Measurements from ENCODE around the gene MYO15A.
A peak's percentile ranks its signal among the peaks of the same experiment; 100 is the strongest.

The MYO15A gene

GRCh38 chr17:18159551-18160120 is 51.1 kb downstream of the MYO15A start:
- DNase-seq = no peak

- DNase-seq = no peak
Measured at GRCh38 chr17:18160128-18160856, 51.7 kb downstream of the MYO15A start.

DNA sequence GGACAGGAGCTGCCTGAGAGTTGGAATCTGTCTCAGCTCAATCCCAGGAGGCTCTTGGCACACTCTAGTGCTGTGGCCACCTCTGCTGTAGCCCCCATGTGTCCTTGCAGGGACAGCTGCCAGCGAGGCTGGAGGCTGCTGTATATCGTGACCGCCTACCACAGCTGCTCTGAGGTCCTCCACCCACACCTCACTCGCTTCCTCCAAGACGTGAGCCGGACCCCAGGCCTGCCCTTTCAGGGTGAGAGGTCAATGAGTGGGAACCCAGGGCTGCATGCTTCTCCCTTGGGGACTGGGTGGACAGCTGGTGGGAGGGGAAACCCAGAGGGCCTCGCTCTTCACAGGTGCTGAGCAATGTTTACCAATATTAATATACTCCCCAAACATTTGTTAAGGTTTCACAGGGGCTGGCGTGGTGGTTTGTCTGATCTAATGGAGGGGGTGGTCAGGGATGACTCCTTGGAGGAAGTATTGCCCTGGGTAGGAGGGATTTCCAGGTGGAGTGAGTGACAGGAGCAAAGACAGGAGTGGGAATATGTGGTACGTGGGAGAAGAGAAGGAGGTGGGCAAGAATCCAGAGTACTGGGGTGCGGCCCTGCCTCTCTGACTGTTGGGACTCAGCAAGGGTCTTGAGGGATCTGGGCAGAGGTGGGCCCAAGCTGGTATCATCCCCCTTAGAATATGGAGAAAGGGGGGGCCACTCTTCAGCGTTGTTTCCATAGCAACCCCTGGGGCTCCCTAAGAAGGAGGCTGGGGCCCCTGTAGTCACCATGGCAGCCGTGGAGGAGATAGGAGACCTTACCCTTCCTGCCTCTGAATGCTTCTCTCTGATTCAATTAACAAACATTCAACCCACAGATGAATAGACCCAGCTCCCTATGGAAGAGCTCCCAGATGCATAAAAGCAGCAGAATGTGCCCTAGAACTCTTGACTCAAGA is 52.9 kb downstream of the MYO15A start:
- no peak for DNase-seq

GRCh38 chr17:18163547-18163946 is 55.0 kb downstream of the MYO15A start:
- DNase-seq = no peak

- no peak for DNase-seq
Measured at GRCh38 chr17:18166894-18167293, 58.3 kb downstream of the MYO15A start.

- peak; percentile 59 for DNase-seq
Measured at GRCh38 chr17:18167421-18167820, 58.9 kb downstream of the MYO15A start.

- DNase-seq = no peak
Measured at GRCh38 chr17:18172531-18173278, 64.1 kb downstream of the MYO15A start.

DNA sequence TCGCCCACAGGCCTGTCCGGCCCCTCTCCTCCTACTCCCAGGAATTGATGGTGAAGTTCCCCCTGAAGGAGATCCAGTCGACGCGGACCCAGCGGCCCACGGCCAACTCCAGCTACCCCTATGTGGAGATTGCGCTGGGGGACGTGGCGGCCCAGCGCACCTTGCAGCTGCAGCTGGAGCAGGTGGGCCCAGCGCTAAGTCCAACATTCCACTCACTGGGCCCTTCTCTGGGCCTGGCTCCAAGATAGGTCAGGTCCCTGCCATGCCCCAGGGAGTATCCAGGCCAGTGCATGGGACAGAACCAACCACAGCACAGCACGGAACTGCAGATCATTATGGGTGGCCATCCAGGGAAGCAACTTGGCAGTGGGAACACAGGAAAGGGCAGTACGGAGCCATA is 65.2 kb downstream of the MYO15A start:
- DNase-seq = no peak

GRCh38 chr17:18176176-18176575 is 67.6 kb downstream of the MYO15A start:
- DNase-seq = no peak

GRCh38 chr17:18177133-18177532 is 68.6 kb downstream of the MYO15A start:
- DNase-seq = no peak

DNA sequence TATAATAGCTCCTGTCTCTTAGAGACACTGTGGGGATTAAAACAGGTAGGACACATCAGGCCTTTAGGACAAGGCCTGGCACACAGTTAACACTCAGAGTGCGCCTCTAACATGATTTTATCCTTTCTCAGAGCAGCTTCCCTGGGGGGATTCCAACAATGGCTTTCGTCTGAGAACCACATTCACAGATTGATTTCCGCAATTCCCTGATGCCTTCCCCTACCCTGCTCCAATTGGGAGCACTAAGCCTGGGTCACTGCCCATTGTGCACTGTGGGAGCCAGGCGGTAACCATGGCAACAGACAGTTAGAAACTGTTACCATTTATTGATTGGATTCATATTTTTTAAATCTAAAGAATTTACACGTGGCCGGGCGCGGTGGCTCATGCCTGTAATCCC is 69.2 kb downstream of the MYO15A start:
- DNase-seq = no peak

DNA sequence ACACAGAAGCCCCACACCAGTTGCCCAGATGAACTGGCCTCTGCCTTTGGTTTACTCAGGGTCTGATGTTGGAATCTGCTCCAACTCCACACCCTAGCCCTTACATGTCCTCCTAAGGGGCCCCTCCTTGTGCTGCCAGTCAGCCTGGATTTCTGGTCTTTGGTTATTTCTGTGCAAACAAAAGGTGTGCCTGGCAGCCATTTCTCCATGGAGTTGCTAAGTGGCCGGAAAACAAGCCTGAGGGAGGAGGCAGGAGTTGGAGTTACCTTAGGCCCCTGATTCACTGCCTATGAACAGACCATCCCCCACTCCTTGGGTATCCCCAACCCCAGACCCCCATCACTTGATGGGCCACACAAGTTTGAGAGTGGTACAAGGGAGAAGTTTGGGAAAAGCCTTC is 70.6 kb downstream of the MYO15A start:
- DNase-seq = no peak

- DNase-seq = no peak
Measured at GRCh38 chr17:18179804-18180203, 71.2 kb downstream of the MYO15A start.

GRCh38 chr17:18181358-18181757 is 72.8 kb downstream of the MYO15A start:
- DNase-seq = no peak

- no peak for DNase-seq
Measured at GRCh38 chr17:18182110-18182977, 73.8 kb downstream of the MYO15A start.

GRCh38 chr17:18182978-18183333 is 74.4 kb downstream of the MYO15A start:
- peak; percentile 57 for DNase-seq

DNA sequence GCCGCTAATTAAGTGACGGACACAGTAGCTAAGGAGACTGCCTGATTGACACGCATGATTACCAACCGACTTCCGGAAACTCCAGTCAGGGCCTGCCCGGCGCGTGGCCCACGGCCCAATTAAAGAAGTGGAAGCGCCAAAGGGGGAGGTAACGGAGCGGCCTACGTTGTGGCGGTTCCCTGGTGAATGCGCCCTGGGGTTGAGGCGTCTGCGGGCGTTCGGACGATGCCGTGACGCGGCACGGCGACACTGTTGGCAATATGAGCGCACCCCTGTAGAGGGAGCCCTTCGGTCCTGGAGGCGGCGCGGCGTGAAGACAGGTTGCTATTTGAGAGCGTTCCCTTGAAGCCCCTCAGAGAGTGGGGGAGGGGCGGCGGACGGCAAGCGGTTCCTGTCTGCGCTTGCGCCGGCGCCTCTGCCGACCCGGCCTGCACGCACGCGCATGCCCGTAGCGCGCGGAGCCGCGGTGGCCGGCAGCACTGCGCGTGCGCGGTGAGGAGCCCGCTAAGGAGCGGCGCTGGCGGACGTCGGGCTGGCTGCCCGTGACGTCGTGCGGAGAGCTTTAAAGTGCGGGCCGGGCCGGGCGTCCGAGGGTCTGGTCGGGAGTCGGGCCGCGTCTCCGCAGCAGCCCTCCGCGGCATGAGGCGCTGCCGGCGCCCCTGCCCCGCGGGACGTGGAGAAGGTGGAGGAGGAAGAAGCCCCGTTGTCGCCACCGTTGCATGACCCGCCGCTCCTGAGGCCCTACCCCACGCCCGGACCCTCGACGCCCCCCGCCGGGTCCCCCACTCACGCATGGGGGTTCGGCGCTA is 75.0 kb downstream of the MYO15A start, which contains the start of gene ALKBH5:
Gene ALKBH5, plus strand, starts transcription at position 495 of the 809 bp plus-strand sequence. CDS start 416 bp downstream, outside the sequence.
- peak; percentile 98 for DNase-seq

GRCh38 chr17:18184143-18185031 is 75.8 kb downstream of the MYO15A start:
- peak; percentile 23 for DNase-seq

- DNase-seq = no peak
Measured at GRCh38 chr17:18185391-18185790, 76.8 kb downstream of the MYO15A start.

Data from NCI-H510A (cell line).